Measurements from ENCODE around the gene ST8SIA6.

ST8SIA6 gene

DNA sequence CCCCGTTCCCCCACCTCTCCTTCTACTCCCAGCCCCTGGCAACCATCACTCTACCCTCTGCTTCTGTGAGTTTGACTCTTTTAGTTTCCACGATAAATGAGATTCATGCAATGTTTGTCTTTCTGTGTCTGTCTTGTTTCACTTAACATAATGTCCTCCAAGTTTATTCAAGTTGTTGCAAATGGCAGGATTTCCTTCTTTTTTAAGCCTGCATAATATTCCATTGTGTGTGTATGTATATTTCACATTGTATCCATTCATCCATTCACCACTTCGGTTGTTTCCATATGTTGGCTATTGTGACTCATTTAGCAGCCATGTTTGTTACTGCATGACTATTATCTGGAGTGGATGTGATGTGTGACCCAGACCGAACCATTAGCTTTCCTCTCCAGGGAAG lies 162.0 kb downstream of the ST8SIA6 start:
- H3K27ac ChIP-seq, result no peak overlapping the region
- TF ChIP-seq, protein P1, sequence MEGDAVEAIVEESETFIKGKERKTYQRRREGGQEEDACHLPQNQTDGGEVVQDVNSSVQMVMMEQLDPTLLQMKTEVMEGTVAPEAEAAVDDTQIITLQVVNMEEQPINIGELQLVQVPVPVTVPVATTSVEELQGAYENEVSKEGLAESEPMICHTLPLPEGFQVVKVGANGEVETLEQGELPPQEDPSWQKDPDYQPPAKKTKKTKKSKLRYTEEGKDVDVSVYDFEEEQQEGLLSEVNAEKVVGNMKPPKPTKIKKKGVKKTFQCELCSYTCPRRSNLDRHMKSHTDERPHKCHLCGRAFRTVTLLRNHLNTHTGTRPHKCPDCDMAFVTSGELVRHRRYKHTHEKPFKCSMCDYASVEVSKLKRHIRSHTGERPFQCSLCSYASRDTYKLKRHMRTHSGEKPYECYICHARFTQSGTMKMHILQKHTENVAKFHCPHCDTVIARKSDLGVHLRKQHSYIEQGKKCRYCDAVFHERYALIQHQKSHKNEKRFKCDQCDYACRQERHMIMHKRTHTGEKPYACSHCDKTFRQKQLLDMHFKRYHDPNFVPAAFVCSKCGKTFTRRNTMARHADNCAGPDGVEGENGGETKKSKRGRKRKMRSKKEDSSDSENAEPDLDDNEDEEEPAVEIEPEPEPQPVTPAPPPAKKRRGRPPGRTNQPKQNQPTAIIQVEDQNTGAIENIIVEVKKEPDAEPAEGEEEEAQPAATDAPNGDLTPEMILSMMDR (conservative IDR thresholded peaks at IDR 0.05), result no peak

DNA sequence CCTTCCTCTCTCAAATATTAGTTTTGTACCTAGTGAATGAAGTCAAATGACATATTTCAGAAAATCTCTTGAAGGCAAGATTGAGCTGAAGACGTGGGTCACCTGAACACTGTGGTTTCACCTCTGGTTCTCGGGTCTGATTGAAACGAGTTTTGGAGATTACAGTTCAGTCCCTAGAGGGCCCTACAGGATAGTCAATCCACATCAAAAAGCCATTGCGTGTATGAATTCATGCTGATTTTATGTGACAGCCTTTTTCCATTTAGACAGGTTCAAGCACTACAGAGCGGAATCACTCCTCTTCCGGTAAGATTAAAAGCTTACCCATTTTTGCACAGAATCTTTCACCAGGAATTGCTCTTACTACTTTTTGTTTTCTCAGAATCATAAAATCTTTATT lies 164.2 kb downstream of the ST8SIA6 start:
- TF ChIP-seq, protein P1 (conservative IDR thresholded peaks at IDR 0.05), result peak; percentile 76
- H3K27ac ChIP-seq, result no peak overlapping the region

DNA sequence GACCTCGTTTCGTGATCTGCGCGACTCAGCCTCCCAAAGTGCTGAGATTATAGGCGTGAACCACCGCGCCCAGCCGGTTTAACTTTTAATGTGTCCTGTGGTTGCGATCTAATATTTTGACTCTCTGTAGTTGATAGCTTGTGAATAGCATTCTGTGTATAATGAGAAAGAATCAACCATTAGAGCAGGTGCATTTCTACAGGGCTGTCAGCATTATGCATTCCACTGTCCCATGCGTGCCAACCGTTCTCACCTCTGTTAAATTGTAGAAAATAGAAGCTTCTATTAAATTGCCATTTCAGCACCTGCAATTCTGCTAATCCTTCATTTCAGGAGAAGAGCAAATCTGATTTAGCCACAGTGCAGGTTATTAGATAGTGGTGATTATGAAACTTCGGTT lies 164.6 kb downstream of the ST8SIA6 start:
- no peak overlapping the region for H3K27ac ChIP-seq
- TF ChIP-seq, protein P1 (conservative IDR thresholded peaks at IDR 0.05), result no peak

DNA sequence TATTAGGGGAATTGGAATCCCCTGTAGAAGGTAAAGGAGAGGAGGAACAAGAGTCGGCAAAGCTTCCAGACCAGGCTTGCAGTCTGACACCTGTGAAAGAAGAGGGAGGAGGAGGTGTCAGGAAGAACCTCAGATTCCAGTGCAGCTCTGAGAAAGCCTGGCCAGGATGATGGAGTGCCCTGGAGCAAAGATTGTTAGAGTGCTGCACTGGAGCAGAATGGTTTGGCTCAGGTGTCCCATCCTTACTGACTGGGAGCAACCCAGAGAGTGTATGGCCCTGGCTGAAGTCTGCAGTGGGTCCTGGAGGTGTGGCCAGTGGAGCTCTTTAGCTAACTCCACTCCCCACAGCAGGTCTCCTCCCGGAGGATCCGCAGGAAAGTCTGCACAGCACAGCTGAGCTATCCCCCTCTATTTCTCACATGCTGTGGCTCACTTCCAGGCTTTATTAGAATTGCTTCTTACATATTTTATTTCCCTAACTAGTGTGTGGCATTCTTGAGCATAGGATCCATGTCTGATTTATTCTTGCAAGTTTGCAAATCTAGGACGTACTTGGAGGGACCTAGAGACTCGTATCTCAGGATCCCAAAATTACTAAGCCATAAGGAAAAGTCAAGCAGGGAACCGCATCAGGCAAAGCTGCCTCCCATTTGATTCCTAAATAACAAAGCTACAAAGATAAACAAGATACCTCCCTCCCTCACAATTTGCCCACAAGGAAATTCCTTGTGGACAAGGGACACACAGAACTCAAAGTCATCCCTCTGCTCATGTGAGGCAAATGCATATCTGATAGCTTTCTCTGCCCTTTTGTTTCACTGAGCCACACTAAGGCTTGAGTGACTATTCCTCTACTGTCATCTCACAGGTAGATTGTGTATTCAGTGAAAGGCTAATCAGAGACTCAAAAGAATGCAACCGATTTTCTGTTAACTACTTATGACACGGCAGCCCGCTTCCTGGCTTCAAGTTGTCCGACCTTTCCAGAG lies 167.5 kb downstream of the ST8SIA6 start:
- TF ChIP-seq, protein P1 (conservative IDR thresholded peaks at IDR 0.05), result no peak
- no peak overlapping the region for H3K27ac ChIP-seq

DNA sequence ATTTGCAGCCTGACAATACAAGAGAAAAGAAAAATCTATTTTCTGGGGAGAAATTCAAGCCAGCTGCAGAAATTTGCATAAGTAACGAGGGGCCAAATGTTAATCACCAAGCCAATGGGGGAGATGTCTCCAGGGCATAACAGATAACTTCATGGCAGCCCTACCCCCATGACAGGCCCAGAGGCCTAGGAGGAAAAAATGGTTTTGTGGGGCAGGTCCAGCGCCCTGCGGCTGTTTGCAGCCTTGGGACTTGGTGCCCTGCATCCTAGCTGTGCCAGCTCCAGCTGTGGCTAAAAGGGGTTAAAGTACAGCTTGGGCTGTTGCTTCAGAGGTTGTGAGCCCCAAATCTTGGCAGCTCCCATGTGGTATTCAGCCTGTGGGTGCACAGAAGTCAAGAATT lies 172.1 kb downstream of the ST8SIA6 start:
- TF ChIP-seq, protein P1 (conservative IDR thresholded peaks at IDR 0.05), result no peak
- H3K27ac ChIP-seq, result no peak overlapping the region

DNA sequence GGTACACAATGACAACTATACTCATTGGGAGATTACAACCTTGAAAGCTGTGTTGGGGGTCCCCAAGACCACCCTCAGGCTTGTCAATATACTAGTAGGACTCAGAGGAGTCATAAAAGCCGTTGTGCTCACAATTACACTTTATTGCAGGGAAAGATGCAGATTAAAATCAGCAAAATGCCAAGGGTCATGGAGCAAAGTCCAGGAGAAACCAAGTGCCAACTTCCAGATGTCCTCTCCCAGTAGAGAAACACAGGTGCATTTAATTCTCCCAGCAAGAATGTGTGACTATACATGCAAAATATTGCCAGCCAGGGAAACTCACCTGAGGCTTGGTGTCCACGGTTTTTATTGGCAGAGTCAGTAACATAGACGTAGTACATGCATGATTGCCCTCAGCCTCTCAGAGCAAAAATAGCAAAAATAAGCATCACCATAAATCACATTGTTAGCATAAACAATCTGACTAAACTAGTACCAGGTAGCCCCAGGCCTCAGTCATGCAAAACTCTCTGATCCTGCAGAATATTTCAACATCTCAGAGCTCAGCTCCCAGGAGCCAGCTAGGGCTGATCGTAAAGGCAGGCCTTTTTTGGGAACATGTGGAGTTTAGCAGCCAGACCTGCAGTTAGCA lies 175.7 kb downstream of the ST8SIA6 start:
- TF ChIP-seq, protein P1 (conservative IDR thresholded peaks at IDR 0.05), result no peak
- H3K27ac ChIP-seq, result no peak overlapping the region

DNA sequence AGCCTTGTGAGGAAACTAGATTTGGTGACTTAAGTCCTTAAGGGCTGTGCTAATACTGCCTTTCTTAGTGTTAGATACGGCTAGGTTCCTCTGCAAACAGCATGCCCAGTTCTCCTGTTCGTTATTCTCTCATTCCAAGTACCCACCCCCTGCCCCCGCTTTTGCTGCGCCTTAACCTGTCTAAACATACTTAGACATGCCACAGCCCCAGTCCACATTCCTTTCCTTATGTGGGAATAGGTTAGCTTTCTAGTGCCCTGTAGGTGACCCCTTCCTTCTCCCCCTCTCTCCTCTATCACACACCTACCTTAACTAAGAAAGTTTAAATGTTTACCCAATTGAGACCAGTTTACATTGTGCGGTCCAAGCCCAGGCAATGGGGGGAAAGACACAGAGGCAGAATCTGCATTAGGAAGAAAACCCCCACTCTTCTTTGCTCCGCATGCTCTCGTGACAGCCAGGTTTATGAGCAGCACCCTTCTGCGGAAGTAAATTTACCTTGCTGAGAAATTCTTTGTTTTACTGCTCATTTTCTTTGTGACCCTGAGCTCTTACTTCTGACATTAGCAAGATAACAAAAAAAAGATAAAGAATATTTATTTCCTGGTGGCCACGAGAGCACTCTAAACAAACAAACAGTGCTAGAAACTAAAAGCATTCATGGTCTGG lies 177.5 kb downstream of the ST8SIA6 start:
- TF ChIP-seq, protein P1 (conservative IDR thresholded peaks at IDR 0.05), result no peak
- H3K27ac ChIP-seq, result no peak overlapping the region
